ENCODE measurements around the gene HRC.

The HRC gene

GRCh38 chr19:49111218-49111998 lies 43.8 kb downstream of the HRC start:
- no peaks in the 10 kb centered on the region for H3K79me1 ChIP-seq (ENCODE audit: low read length)
- H2BK120ac ChIP-seq (ENCODE audit: low read depth, low read length) = no peak overlapping the region
- H2BK15ac ChIP-seq (replicated peaks; ENCODE audit: low read depth) = no peak overlapping the region
- WGBS (ENCODE audit: extremely low coverage, insufficient coverage, low lambda C conversion rate) = no CpG with 5 or more reads among the region's 11 CpGs
- H3K4me2 ChIP-seq (ENCODE audit: low read length) = no peak overlapping the region
- H3K4ac ChIP-seq (ENCODE audit: low read depth, low read length) = no peak overlapping the region
- DNase-seq = no peak
- H3K79me2 ChIP-seq (ENCODE audit: control insufficient read depth, insufficient read depth, low read length) = no peaks in the 10 kb centered on the region
- H4K8ac ChIP-seq (ENCODE audit: low read depth, low read length) = no peak overlapping the region
- no peak overlapping the region for H3K4me3 ChIP-seq (ENCODE audit: low read length)
- no peak overlapping the region for H3K9ac ChIP-seq (ENCODE audit: low read length)
- H2BK5ac ChIP-seq (ENCODE audit: low read length) = no peak overlapping the region
- peaks cover 10% of the 10 kb centered on the region for H3K36me3 ChIP-seq (ENCODE audit: control insufficient read depth, insufficient read depth, low read length)
- no peak overlapping the region for H3K27ac ChIP-seq (ENCODE audit: low read depth, low read length)
- no peak overlapping the region for H3K56ac ChIP-seq (ENCODE audit: low read length)
- H2AK5ac ChIP-seq (ENCODE audit: low read length) = no peak overlapping the region
- no peaks in the 10 kb centered on the region for H3K27me3 ChIP-seq (ENCODE audit: insufficient read depth, low read length, poor library complexity)
- H3K18ac ChIP-seq (ENCODE audit: low read length) = no peak overlapping the region
- no peak overlapping the region for H4K5ac ChIP-seq (ENCODE audit: low read length)
- no peaks in the 10 kb centered on the region for H3K4me1 ChIP-seq (ENCODE audit: control insufficient read depth, low read depth, low read length)
- H3K23ac ChIP-seq (ENCODE audit: low read length) = no peak overlapping the region

- H4K8ac ChIP-seq (ENCODE audit: low read depth, low read length) = no peak overlapping the region
- no peak overlapping the region for H4K5ac ChIP-seq (ENCODE audit: low read length)
- no peak overlapping the region for H3K27ac ChIP-seq (ENCODE audit: low read depth, low read length)
- H3K4me1 ChIP-seq (ENCODE audit: control insufficient read depth, low read depth, low read length) = no peaks in the 10 kb centered on the region
- no peaks in the 10 kb centered on the region for H3K79me2 ChIP-seq (ENCODE audit: control insufficient read depth, insufficient read depth, low read length)
- H3K4me2 ChIP-seq (ENCODE audit: low read length) = no peak overlapping the region
- H2BK5ac ChIP-seq (ENCODE audit: low read length) = no peak overlapping the region
- H3K23ac ChIP-seq (ENCODE audit: low read length) = no peak overlapping the region
- H2BK15ac ChIP-seq (replicated peaks; ENCODE audit: low read depth) = no peak overlapping the region
- no peak overlapping the region for H3K9ac ChIP-seq (ENCODE audit: low read length)
- no peaks in the 10 kb centered on the region for H3K27me3 ChIP-seq (ENCODE audit: insufficient read depth, low read length, poor library complexity)
- WGBS (ENCODE audit: extremely low coverage, insufficient coverage, low lambda C conversion rate) = no CpG with 5 or more reads among the region's 3 CpGs
- peaks cover 13% of the 10 kb centered on the region for H3K36me3 ChIP-seq (ENCODE audit: control insufficient read depth, insufficient read depth, low read length)
- DNase-seq = no peak
- H3K56ac ChIP-seq (ENCODE audit: low read length) = no peak overlapping the region
- H3K4me3 ChIP-seq (ENCODE audit: low read length) = no peak overlapping the region
- H3K18ac ChIP-seq (ENCODE audit: low read length) = no peak overlapping the region
- no peak overlapping the region for H2AK5ac ChIP-seq (ENCODE audit: low read length)
- no peaks in the 10 kb centered on the region for H3K79me1 ChIP-seq (ENCODE audit: low read length)
- H3K4ac ChIP-seq (ENCODE audit: low read depth, low read length) = no peak overlapping the region
- no peak overlapping the region for H2BK120ac ChIP-seq (ENCODE audit: low read depth, low read length)
These were observed 44.6 kb downstream of the HRC start for GRCh38 chr19:49110567-49110966.

GRCh38 chr19:49109569-49110233 lies 45.5 kb downstream of the HRC start:
- H2BK15ac ChIP-seq (replicated peaks; ENCODE audit: low read depth) = no peak overlapping the region
- H3K4me2 ChIP-seq (ENCODE audit: low read length) = no peak overlapping the region
- no peak overlapping the region for H3K23ac ChIP-seq (ENCODE audit: low read length)
- no peak for DNase-seq
- H4K5ac ChIP-seq (ENCODE audit: low read length) = no peak overlapping the region
- no peak overlapping the region for H3K9ac ChIP-seq (ENCODE audit: low read length)
- H3K36me3 ChIP-seq (ENCODE audit: control insufficient read depth, insufficient read depth, low read length) = peaks cover 15% of the 10 kb centered on the region
- WGBS (ENCODE audit: extremely low coverage, insufficient coverage, low lambda C conversion rate) = no CpG with 5 or more reads among the region's 8 CpGs
- no peak overlapping the region for H2AK5ac ChIP-seq (ENCODE audit: low read length)
- no peaks in the 10 kb centered on the region for H3K79me1 ChIP-seq (ENCODE audit: low read length)
- no peak overlapping the region for H2BK5ac ChIP-seq (ENCODE audit: low read length)
- no peaks in the 10 kb centered on the region for H3K27me3 ChIP-seq (ENCODE audit: insufficient read depth, low read length, poor library complexity)
- no peak overlapping the region for H3K18ac ChIP-seq (ENCODE audit: low read length)
- H3K56ac ChIP-seq (ENCODE audit: low read length) = no peak overlapping the region
- no peak overlapping the region for H3K4me3 ChIP-seq (ENCODE audit: low read length)
- no peak overlapping the region for H3K27ac ChIP-seq (ENCODE audit: low read depth, low read length)
- no peak overlapping the region for H4K8ac ChIP-seq (ENCODE audit: low read depth, low read length)
- no peaks in the 10 kb centered on the region for H3K79me2 ChIP-seq (ENCODE audit: control insufficient read depth, insufficient read depth, low read length)
- no peaks in the 10 kb centered on the region for H3K4me1 ChIP-seq (ENCODE audit: control insufficient read depth, low read depth, low read length)
- no peak overlapping the region for H3K4ac ChIP-seq (ENCODE audit: low read depth, low read length)
- no peak overlapping the region for H2BK120ac ChIP-seq (ENCODE audit: low read depth, low read length)

GRCh38 chr19:49109051-49109450 lies 46.1 kb downstream of the HRC start:
- no peak overlapping the region for H3K56ac ChIP-seq (ENCODE audit: low read length)
- H2AK5ac ChIP-seq (ENCODE audit: low read length) = no peak overlapping the region
- H3K23ac ChIP-seq (ENCODE audit: low read length) = no peak overlapping the region
- no peak overlapping the region for H3K27ac ChIP-seq (ENCODE audit: low read depth, low read length)
- H2BK15ac ChIP-seq (replicated peaks; ENCODE audit: low read depth) = no peak overlapping the region
- no peak for DNase-seq
- no peaks in the 10 kb centered on the region for H3K79me1 ChIP-seq (ENCODE audit: low read length)
- H3K4ac ChIP-seq (ENCODE audit: low read depth, low read length) = no peak overlapping the region
- H3K18ac ChIP-seq (ENCODE audit: low read length) = no peak overlapping the region
- H3K4me3 ChIP-seq (ENCODE audit: low read length) = no peak overlapping the region
- no peak overlapping the region for H2BK120ac ChIP-seq (ENCODE audit: low read depth, low read length)
- H3K36me3 ChIP-seq (ENCODE audit: control insufficient read depth, insufficient read depth, low read length) = peaks cover 21% of the 10 kb centered on the region
- no peak overlapping the region for H2BK5ac ChIP-seq (ENCODE audit: low read length)
- H3K4me1 ChIP-seq (ENCODE audit: control insufficient read depth, low read depth, low read length) = no peaks in the 10 kb centered on the region
- H4K5ac ChIP-seq (ENCODE audit: low read length) = no peak overlapping the region
- no peak overlapping the region for H3K9ac ChIP-seq (ENCODE audit: low read length)
- no peaks in the 10 kb centered on the region for H3K79me2 ChIP-seq (ENCODE audit: control insufficient read depth, insufficient read depth, low read length)
- H4K8ac ChIP-seq (ENCODE audit: low read depth, low read length) = no peak overlapping the region
- no peak overlapping the region for H3K4me2 ChIP-seq (ENCODE audit: low read length)
- WGBS (ENCODE audit: extremely low coverage, insufficient coverage, low lambda C conversion rate) = no CpG with 5 or more reads among the region's 5 CpGs
- no peaks in the 10 kb centered on the region for H3K27me3 ChIP-seq (ENCODE audit: insufficient read depth, low read length, poor library complexity)

- H3K18ac ChIP-seq (ENCODE audit: low read length) = no peak overlapping the region
- H3K4me1 ChIP-seq (ENCODE audit: control insufficient read depth, low read depth, low read length) = no peaks in the 10 kb centered on the region
- H3K27ac ChIP-seq (ENCODE audit: low read depth, low read length) = no peak overlapping the region
- no peak overlapping the region for H3K4me3 ChIP-seq (ENCODE audit: low read length)
- no peak overlapping the region for H3K9ac ChIP-seq (ENCODE audit: low read length)
- H3K23ac ChIP-seq (ENCODE audit: low read length) = no peak overlapping the region
- no peak overlapping the region for H2BK5ac ChIP-seq (ENCODE audit: low read length)
- H4K8ac ChIP-seq (ENCODE audit: low read depth, low read length) = no peak overlapping the region
- no peak overlapping the region for H3K4ac ChIP-seq (ENCODE audit: low read depth, low read length)
- H3K56ac ChIP-seq (ENCODE audit: low read length) = no peak overlapping the region
- H2BK120ac ChIP-seq (ENCODE audit: low read depth, low read length) = no peak overlapping the region
- H2AK5ac ChIP-seq (ENCODE audit: low read length) = no peak overlapping the region
- no peaks in the 10 kb centered on the region for H3K79me1 ChIP-seq (ENCODE audit: low read length)
- H3K36me3 ChIP-seq (ENCODE audit: control insufficient read depth, insufficient read depth, low read length) = peaks cover 24% of the 10 kb centered on the region
- no peak overlapping the region for H2BK15ac ChIP-seq (replicated peaks; ENCODE audit: low read depth)
- WGBS (ENCODE audit: extremely low coverage, insufficient coverage, low lambda C conversion rate) = no CpG with 5 or more reads among the region's 93 CpGs
- no peak overlapping the region for H3K4me2 ChIP-seq (ENCODE audit: low read length)
- no peaks in the 10 kb centered on the region for H3K79me2 ChIP-seq (ENCODE audit: control insufficient read depth, insufficient read depth, low read length)
- no peaks in the 10 kb centered on the region for H3K27me3 ChIP-seq (ENCODE audit: insufficient read depth, low read length, poor library complexity)
- DNase-seq = no peak
- H4K5ac ChIP-seq (ENCODE audit: low read length) = no peak overlapping the region
These were observed 47.4 kb downstream of the HRC start for GRCh38 chr19:49107625-49108459.

Data from mesendoderm (in vitro differentiated cells).